HEK293 (cell line): ENCODE measurements around the gene HMGN4.

ENCODE experiments used
- BCL11A ChIP-seq: fragments of 450-650 bp; formaldehyde crosslinking; IDR thresholded peaks from 2 replicates; pipeline ENCODE4 v1.5.1; 2016; ENCODE audit warnings: low read depth, missing biosample characterization, missing genetic modification characterization
- HOXA7 ChIP-seq: sonication (generic); formaldehyde crosslinking; IDR thresholded peaks from 2 replicates; pipeline ENCODE4 v1.8.1; 2022; ENCODE audit warnings: missing genetic modification reagents, borderline replicate concordance
- KLF9 ChIP-seq: fragments of 450-650 bp; formaldehyde crosslinking; IDR thresholded peaks from 2 replicates; pipeline ENCODE4 v1.5.1; 2016; ENCODE audit warnings: missing biosample characterization, missing genetic modification characterization, low read depth
- ZEB2 ChIP-seq: fragments of 450-650 bp; formaldehyde crosslinking; IDR thresholded peaks from 2 replicates; pipeline ENCODE4 v1.5.1; 2016; ENCODE audit warnings: missing biosample characterization, missing genetic modification characterization
- ZNF10 ChIP-seq: fragments of 450-650 bp; formaldehyde crosslinking; IDR thresholded peaks from 2 replicates; pipeline ENCODE4 v1.5.1; 2017; ENCODE audit warnings: missing biosample characterization, missing genetic modification characterization
- ZNF114 ChIP-seq: fragments of 450-650 bp; formaldehyde crosslinking; IDR thresholded peaks from 2 replicates; pipeline ENCODE4 v1.5.0; 2017; ENCODE audit warnings: missing biosample characterization, missing genetic modification characterization
- ZNF121 ChIP-seq: fragments of 450-650 bp; formaldehyde crosslinking; IDR thresholded peaks from 2 replicates; pipeline ENCODE4 v1.5.1; 2016; ENCODE audit warnings: missing biosample characterization, missing genetic modification characterization
- ZNF146 ChIP-seq: fragments of 450-650 bp; formaldehyde crosslinking; IDR thresholded peaks from 2 replicates; pipeline ENCODE4 v1.5.1; 2016; ENCODE audit warnings: missing biosample characterization, missing genetic modification characterization
- ZNF184 ChIP-seq: fragments of 450-650 bp; IDR thresholded peaks from 2 replicates; pipeline ENCODE4 v1.5.1; 2018; ENCODE audit warnings: missing biosample characterization, mild to moderate bottlenecking, missing genetic modification characterization
- ZNF2 ChIP-seq: fragments of 450-650 bp; formaldehyde crosslinking; IDR thresholded peaks from 2 replicates; pipeline ENCODE4 v1.5.1; 2016; ENCODE audit warnings: missing biosample characterization, missing genetic modification characterization
- ZNF239 ChIP-seq: fragments of 450-650 bp; formaldehyde crosslinking; IDR thresholded peaks from 2 replicates; pipeline ENCODE4 v1.5.1; 2016; ENCODE audit warnings: missing biosample characterization, missing genetic modification characterization
- ZNF571 ChIP-seq: fragments of 450-650 bp; formaldehyde crosslinking; IDR thresholded peaks from 2 replicates; pipeline ENCODE4 v1.5.0; 2017; ENCODE audit warnings: missing biosample characterization, missing genetic modification characterization
- ZNF670 ChIP-seq: fragments of 450-650 bp; formaldehyde crosslinking; IDR thresholded peaks from 2 replicates; pipeline ENCODE4 v1.5.1; 2016; ENCODE audit warnings: missing biosample characterization, missing genetic modification characterization, low read depth
- ZNF701 ChIP-seq: fragments of 450-650 bp; formaldehyde crosslinking; IDR thresholded peaks from 2 replicates; pipeline ENCODE4 v1.5.1; 2016; ENCODE audit warnings: missing biosample characterization, missing genetic modification characterization
- ZNF791 ChIP-seq: fragments of 450-650 bp; formaldehyde crosslinking; IDR thresholded peaks from 2 replicates; pipeline ENCODE4 v1.5.1; 2016; ENCODE audit warnings: missing biosample characterization, missing genetic modification characterization
- ZNF830 ChIP-seq: fragments of 450-650 bp; IDR thresholded peaks from 2 replicates; pipeline ENCODE4 v1.5.0; 2018; ENCODE audit warnings: missing biosample characterization, missing genetic modification characterization, low read depth, mild to moderate bottlenecking, moderate library complexity
- TF ChIP-seq, protein P1 (sequence below): fragments of 450-650 bp; formaldehyde crosslinking; IDR thresholded peaks from 2 replicates; pipeline ENCODE4 v1.5.1; 2016; ENCODE audit warnings: missing biosample characterization, missing genetic modification characterization
- TF ChIP-seq, protein P2 (sequence below): fragments of 450-650 bp; formaldehyde crosslinking; IDR thresholded peaks from 2 replicates; pipeline ENCODE4 v1.5.1; 2016; ENCODE audit warnings: missing biosample characterization, missing genetic modification characterization
- TF ChIP-seq, protein P3 (sequence below): fragments of 450-650 bp; formaldehyde crosslinking; optimal IDR thresholded peaks from 2 replicates; pipeline ENCODE3; 2016; ENCODE audit warnings: missing biosample characterization, mild to moderate bottlenecking, missing genetic modification characterization
- TF ChIP-seq, protein P4 (sequence below): fragments of 450-650 bp; formaldehyde crosslinking; IDR thresholded peaks from 2 replicates; pipeline ENCODE4 v1.5.1; 2016; ENCODE audit warnings: missing biosample characterization, missing genetic modification characterization
- TF ChIP-seq, protein P5 (sequence below): fragments of 450-650 bp; formaldehyde crosslinking; IDR thresholded peaks from 2 replicates; pipeline ENCODE4 v1.5.1; 2017; ENCODE audit warnings: missing biosample characterization, missing genetic modification characterization
- TF ChIP-seq, protein P6 (sequence below): fragments of 450-650 bp; formaldehyde crosslinking; IDR thresholded peaks from 2 replicates; pipeline ENCODE4 v1.5.1; 2016; ENCODE audit warnings: missing biosample characterization, missing genetic modification characterization
- TF ChIP-seq, protein P7 (sequence below): fragments of 450-650 bp; formaldehyde crosslinking; IDR thresholded peaks from 2 replicates; pipeline ENCODE4 v1.5.1; 2017; ENCODE audit warnings: missing biosample characterization, missing genetic modification characterization
- TF ChIP-seq, protein P8 (sequence below): fragments of 450-650 bp; formaldehyde crosslinking; IDR thresholded peaks from 2 replicates; pipeline ENCODE4 v1.5.1; 2017; ENCODE audit warnings: missing biosample characterization, mild to moderate bottlenecking, missing genetic modification characterization, moderate library complexity
- TF ChIP-seq, protein P9 (sequence below): fragments of 450-650 bp; IDR thresholded peaks from 2 replicates; pipeline ENCODE4 v1.5.1; 2018; ENCODE audit warnings: missing biosample characterization, missing genetic modification characterization
- TF ChIP-seq, protein P10 (sequence below): fragments of 450-650 bp; formaldehyde crosslinking; IDR thresholded peaks from 2 replicates; pipeline ENCODE4 v1.5.1; 2017; ENCODE audit warnings: missing biosample characterization, missing genetic modification characterization

HMGN4 gene

DNA sequence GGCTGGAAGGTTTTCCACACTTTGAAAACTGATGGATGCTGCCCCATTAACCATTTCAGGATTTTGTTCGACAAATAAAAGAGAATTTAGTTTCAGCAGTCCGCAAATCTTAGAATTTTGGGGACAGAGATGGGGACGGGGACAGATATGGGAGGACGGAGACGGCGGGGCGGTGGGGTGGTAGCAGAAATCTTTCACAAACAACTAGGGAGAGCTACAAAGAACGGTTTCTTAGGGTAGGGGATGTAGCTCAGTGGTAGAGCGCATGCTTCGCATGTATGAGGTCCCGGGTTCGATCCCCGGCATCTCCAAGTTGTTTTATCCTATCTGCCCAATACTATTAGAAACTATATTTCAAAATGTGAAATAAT, 15.1 kb downstream of the HMGN4 start (continued):
- TF ChIP-seq, protein P1, sequence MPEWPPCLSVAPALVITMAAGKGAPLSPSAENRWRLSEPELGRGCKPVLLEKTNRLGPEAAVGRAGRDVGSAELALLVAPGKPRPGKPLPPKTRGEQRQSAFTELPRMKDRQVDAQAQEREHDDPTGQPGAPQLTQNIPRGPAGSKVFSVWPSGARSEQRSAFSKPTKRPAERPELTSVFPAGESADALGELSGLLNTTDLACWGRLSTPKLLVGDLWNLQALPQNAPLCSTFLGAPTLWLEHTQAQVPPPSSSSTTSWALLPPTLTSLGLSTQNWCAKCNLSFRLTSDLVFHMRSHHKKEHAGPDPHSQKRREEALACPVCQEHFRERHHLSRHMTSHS (tag by site-specific recombination), result no peak
- TF ChIP-seq, protein P2, sequence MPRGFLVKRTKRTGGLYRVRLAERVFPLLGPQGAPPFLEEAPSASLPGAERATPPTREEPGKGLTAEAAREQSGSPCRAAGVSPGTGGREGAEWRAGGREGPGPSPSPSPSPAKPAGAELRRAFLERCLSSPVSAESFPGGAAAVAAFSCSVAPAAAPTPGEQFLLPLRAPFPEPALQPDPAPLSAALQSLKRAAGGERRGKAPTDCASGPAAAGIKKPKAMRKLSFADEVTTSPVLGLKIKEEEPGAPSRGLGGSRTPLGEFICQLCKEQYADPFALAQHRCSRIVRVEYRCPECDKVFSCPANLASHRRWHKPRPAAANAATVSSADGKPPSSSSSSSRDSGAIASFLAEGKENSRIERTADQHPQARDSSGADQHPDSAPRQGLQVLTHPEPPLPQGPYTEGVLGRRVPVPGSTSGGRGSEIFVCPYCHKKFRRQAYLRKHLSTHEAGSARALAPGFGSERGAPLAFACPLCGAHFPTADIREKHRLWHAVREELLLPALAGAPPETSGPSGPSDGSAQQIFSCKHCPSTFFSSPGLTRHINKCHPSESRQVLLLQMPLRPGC, result peak; percentile 51; the same call in 1 of the 2 replicates
- TF ChIP-seq, protein P3, sequence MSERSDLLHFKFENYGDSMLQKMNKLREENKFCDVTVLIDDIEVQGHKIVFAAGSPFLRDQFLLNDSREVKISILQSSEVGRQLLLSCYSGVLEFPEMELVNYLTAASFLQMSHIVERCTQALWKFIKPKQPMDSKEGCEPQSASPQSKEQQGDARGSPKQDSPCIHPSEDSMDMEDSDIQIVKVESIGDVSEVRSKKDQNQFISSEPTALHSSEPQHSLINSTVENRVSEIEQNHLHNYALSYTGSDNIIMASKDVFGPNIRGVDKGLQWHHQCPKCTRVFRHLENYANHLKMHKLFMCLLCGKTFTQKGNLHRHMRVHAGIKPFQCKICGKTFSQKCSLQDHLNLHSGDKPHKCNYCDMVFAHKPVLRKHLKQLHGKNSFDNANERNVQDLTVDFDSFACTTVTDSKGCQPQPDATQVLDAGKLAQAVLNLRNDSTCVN, result no peak
- TF ChIP-seq, protein P4, sequence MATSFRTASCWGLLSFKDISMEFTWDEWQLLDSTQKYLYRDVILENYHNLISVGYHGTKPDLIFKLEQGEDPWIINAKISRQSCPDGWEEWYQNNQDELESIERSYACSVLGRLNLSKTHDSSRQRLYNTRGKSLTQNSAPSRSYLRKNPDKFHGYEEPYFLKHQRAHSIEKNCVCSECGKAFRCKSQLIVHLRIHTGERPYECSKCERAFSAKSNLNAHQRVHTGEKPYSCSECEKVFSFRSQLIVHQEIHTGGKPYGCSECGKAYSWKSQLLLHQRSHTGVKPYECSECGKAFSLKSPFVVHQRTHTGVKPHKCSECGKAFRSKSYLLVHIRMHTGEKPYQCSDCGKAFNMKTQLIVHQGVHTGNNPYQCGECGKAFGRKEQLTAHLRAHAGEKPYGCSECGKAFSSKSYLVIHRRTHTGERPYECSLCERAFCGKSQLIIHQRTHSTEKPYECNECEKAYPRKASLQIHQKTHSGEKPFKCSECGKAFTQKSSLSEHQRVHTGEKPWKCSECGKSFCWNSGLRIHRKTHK, result no peak
- TF ChIP-seq, protein P5, sequence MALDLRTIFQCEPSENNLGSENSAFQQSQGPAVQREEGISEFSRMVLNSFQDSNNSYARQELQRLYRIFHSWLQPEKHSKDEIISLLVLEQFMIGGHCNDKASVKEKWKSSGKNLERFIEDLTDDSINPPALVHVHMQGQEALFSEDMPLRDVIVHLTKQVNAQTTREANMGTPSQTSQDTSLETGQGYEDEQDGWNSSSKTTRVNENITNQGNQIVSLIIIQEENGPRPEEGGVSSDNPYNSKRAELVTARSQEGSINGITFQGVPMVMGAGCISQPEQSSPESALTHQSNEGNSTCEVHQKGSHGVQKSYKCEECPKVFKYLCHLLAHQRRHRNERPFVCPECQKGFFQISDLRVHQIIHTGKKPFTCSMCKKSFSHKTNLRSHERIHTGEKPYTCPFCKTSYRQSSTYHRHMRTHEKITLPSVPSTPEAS, result no peak
- no peak for TF ChIP-seq ZNF121
- TF ChIP-seq ZEB2 (tag by site-specific recombination), result no peak
- TF ChIP-seq HOXA7 (CRISPR knock-in tag), result no peak
- TF ChIP-seq, protein P6, sequence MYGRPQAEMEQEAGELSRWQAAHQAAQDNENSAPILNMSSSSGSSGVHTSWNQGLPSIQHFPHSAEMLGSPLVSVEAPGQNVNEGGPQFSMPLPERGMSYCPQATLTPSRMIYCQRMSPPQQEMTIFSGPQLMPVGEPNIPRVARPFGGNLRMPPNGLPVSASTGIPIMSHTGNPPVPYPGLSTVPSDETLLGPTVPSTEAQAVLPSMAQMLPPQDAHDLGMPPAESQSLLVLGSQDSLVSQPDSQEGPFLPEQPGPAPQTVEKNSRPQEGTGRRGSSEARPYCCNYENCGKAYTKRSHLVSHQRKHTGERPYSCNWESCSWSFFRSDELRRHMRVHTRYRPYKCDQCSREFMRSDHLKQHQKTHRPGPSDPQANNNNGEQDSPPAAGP (tag by site-specific recombination), result no peak; the same call in 1 of the 2 replicates
- TF ChIP-seq, protein P7, sequence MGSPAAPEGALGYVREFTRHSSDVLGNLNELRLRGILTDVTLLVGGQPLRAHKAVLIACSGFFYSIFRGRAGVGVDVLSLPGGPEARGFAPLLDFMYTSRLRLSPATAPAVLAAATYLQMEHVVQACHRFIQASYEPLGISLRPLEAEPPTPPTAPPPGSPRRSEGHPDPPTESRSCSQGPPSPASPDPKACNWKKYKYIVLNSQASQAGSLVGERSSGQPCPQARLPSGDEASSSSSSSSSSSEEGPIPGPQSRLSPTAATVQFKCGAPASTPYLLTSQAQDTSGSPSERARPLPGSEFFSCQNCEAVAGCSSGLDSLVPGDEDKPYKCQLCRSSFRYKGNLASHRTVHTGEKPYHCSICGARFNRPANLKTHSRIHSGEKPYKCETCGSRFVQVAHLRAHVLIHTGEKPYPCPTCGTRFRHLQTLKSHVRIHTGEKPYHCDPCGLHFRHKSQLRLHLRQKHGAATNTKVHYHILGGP (tag by site-specific recombination), result no peak
- peak; percentile 84 for TF ChIP-seq ZNF10 (tag by site-specific recombination)
- TF ChIP-seq ZNF2 (tag by site-specific recombination), result no peak; the same call in 1 of the 2 replicates
- TF ChIP-seq ZNF239 (tag by site-specific recombination), result no peak
- 0 out of 2 replicates have a peak, but pooled peaks have one; percentile 4 for TF ChIP-seq KLF9 (tag by site-specific recombination)
- 0 out of 2 replicates have a peak, but pooled peaks have one; percentile 22 for TF ChIP-seq ZNF184
- TF ChIP-seq, protein P8, sequence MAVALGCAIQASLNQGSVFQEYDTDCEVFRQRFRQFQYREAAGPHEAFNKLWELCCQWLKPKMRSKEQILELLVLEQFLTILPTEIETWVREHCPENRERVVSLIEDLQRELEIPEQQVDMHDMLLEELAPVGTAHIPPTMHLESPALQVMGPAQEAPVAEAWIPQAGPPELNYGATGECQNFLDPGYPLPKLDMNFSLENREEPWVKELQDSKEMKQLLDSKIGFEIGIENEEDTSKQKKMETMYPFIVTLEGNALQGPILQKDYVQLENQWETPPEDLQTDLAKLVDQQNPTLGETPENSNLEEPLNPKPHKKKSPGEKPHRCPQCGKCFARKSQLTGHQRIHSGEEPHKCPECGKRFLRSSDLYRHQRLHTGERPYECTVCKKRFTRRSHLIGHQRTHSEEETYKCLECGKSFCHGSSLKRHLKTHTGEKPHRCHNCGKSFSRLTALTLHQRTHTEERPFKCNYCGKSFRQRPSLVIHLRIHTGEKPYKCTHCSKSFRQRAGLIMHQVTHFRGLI (tag by site-specific recombination), result peak; percentile 37; the same call in 1 of the 2 replicates
- no peak for TF ChIP-seq ZNF571 (tag by site-specific recombination)
- TF ChIP-seq ZNF791 (tag by site-specific recombination), result no peak
- TF ChIP-seq, protein P9, sequence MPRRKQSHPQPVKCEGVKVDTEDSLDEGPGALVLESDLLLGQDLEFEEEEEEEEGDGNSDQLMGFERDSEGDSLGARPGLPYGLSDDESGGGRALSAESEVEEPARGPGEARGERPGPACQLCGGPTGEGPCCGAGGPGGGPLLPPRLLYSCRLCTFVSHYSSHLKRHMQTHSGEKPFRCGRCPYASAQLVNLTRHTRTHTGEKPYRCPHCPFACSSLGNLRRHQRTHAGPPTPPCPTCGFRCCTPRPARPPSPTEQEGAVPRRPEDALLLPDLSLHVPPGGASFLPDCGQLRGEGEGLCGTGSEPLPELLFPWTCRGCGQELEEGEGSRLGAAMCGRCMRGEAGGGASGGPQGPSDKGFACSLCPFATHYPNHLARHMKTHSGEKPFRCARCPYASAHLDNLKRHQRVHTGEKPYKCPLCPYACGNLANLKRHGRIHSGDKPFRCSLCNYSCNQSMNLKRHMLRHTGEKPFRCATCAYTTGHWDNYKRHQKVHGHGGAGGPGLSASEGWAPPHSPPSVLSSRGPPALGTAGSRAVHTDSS (tag by site-specific recombination), result no peak
- no peak for TF ChIP-seq ZNF114 (tag by site-specific recombination)
- TF ChIP-seq ZNF701 (tag by site-specific recombination), result no peak
- no peak for TF ChIP-seq BCL11A
- TF ChIP-seq ZNF830 (tag by site-specific recombination), result no peak
- no peak for TF ChIP-seq ZNF670 (tag by site-specific recombination)
- TF ChIP-seq, protein P10, sequence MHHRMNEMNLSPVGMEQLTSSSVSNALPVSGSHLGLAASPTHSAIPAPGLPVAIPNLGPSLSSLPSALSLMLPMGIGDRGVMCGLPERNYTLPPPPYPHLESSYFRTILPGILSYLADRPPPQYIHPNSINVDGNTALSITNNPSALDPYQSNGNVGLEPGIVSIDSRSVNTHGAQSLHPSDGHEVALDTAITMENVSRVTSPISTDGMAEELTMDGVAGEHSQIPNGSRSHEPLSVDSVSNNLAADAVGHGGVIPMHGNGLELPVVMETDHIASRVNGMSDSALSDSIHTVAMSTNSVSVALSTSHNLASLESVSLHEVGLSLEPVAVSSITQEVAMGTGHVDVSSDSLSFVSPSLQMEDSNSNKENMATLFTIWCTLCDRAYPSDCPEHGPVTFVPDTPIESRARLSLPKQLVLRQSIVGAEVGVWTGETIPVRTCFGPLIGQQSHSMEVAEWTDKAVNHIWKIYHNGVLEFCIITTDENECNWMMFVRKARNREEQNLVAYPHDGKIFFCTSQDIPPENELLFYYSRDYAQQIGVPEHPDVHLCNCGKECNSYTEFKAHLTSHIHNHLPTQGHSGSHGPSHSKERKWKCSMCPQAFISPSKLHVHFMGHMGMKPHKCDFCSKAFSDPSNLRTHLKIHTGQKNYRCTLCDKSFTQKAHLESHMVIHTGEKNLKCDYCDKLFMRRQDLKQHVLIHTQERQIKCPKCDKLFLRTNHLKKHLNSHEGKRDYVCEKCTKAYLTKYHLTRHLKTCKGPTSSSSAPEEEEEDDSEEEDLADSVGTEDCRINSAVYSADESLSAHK, result peak; percentile 83
- no peak for TF ChIP-seq ZNF146 (tag by site-specific recombination)
